NB4 (cell line): ENCODE measurements around the gene KRT75.

Source experiments
- CTCF ChIP-seq: IDR thresholded peaks from one replicate; pipeline ENCODE4 v1.5.1; 2012; ENCODE audit warnings: low read depth, low read length
- MAX ChIP-seq: IDR thresholded peaks from 2 replicates; pipeline ENCODE4 v1.6.1; 2011; ENCODE audit warnings: low read depth, low read length
- MYC ChIP-seq: IDR thresholded peaks from 2 replicates; pipeline ENCODE4 v1.6.1; 2011; ENCODE audit warnings: low read depth, low read length
- POLR2A ChIP-seq: IDR thresholded peaks from 2 replicates; pipeline ENCODE4 v1.6.1; 2011; ENCODE audit warnings: mild to moderate bottlenecking; ENCODE audit not compliant: insufficient read length; ENCODE audit errors: extremely low read depth

- TF ChIP-seq CTCF = no peak
- no peak for TF ChIP-seq MYC
- TF ChIP-seq POLR2A = no peak
- no peak for TF ChIP-seq MAX
These were observed 9.8 kb upstream of the KRT75 start for GRCh38 chr12:52443966-52444365.
